NCI-H2107 treated with DMSO at 0.1 percent for 48 hours (cell line): ENCODE measurements around the gene HS2ST1.

Experiments
- DNase-seq: peaks from one replicate; lab custom pipeline; 2025; ENCODE audit not compliant: unreplicated experiment; lab: John Stamatoyannopoulos, UW

Gene HS2ST1

GRCh38 chr1:87155170-87155569 is 240.7 kb downstream of the HS2ST1 start:
- DNase-seq, result no peak

DNA sequence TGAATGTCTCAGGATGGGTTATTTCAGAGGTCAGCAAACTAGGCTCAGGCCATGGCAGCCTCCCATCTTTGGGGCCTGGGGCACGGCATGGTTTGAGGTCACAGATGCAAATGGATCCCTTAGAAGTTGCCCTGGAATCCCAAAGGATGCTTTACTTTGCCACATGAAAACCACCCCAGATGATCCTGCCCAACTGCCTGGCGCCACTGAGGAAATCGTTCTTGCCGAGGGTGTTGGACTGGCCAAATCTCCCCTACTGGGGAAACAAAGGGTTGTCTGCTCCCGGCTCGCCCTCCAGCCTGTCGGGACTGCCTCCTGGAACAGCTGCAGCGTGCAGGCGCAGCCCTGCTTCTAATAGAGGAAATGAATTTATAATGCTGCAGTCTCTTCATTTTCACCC is 241.2 kb downstream of the HS2ST1 start:
- no peak for DNase-seq

GRCh38 chr1:87156124-87156523 is 241.7 kb downstream of the HS2ST1 start:
- DNase-seq, result no peak

DNA sequence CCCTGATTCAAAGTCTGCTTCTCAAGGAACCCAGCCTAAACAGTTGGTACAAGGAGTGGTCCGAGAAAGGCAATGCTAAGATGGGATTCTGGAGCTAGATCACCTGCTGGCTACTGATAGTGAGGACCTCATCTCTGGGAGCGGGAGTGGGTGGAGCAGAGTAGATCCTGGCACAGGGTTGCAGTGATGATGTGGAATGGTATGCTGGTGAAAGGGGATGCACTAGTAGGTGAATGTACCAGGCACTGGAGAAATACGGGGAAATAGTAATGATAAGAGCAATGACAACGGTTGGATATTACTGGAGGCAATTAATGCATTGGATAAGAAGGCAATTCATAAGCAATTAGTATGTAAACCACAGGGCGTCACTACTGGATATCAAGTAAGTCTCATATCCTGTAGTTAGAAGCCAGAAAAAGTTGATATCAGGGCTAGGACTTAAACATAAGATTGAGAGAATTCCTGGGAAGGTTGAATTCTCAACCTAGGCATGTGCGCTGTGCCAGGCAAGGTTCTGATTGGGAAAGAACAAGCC is 245.0 kb downstream of the HS2ST1 start:
- no peak for DNase-seq
